ENCODE data around the gene PMEL.
"Not testable (repeated sequence)": the region's sequence is repeated elsewhere in the genome, so short reads cannot be mapped to it uniquely, and the experiment has no call there.

Gene PMEL

GRCh38 chr12:55982319-55982936 lies 16.6 kb upstream of the PMEL start:
- no peak for DNase-seq

DNA sequence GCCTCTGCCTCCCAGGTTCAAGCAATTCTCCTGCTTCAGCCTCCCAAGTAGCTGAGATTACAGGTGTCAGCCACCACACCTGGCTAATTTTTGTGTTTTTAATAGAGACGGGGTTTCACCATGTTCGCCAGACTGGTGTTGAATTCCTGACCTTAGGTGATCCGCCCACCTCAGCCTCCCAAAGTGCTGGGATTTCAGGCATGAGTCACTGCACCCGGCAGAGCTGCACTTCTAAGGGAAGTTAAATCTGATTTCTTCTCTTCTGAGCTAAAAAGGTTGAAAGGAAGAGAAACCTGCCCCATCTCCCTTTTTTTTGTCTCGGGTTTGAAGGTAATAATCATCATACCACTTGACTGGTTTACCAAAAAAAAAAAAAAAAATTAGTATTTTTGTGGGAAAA lies 16.0 kb upstream of the PMEL start:
- DNase-seq: not testable (repeated sequence)

DNA sequence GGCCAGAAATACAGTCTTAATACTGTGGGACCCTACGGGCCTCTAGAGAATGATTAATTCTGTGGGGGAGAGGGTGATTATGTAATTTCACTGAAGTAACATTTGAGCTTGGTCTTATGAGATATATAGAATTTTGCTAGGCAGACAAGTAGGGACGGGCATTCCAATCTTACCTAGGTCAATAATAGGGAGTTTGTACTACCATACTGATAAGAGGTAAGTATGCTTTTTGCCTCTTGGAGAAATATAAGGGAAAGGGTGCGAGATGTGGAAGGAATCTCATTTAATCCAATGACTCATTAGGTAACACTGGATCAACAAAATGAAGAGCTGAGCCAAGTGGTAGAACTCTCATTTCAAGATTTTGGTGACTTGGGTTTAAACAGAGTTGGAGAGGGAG lies 13.2 kb upstream of the PMEL start:
- DNase-seq: no peak

- DNase-seq: no peak
These were observed 12.6 kb upstream of the PMEL start for GRCh38 chr12:55978393-55978792.

DNA sequence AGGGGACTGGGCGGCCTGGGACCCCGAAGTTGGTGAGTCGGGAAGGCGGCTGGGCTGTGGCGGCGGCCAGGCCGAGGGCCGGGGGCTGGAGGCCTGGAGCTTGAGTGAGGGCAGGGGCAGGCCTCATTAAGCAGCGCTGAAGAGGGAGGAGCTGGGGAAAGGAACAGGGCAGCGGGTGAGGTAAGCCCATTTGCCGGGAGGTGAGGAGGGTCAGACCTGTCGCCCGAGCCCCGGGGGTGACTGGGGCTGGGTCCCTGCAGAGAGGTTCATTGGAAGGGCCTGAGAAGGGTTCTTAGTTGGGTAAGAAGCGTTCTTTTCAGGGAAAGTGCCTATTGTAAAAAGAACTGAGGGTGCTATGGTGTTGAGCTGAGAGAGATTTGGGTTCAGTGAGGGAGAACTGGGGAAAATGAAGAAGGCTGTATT lies 8.5 kb upstream of the PMEL start:
- DNase-seq: peak in 1 of 2 donors; percentile 47

DNA sequence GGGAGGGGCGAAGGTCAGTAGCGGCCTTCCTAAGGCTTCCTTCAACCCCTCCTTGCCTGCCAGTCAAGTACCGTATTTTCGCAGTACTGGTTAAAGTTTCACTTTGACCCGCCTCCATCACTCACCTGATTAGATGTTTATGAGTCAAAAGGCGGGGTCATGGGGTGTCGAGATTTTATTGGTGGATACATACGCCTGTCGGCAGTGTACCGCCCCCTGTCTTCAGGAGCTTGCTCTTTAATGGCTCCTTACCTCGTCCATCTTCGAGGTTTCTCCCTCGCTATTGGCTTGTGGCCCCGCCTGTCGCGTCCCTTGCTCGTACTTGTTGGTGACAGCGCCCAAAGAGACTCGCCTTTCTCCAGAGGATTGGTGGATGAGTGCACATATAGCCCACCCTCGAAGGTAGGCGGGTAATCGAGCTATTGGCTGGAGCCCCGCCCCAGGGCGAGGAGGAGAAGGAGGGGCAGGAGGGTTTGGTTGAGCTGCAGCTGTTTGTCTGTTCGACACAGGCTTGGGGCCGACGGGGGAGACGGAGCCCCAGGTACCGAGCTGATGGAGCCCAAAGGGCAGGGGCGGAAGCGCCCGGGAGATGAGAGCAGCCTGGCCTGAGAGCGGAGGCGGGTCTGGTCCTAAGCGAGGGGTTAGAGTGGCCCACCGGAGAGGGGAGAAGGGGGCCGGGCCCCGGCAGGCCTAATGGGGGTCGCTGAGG lies 7.9 kb upstream of the PMEL start, which contains the start of gene RAB5B:
TSS of gene RAB5B (plus strand) at position 480 of the 709 bp plus-strand sequence. CDS start 12,883 bp downstream, outside the sequence.
- DNase-seq: peak; percentile 96 to 98

DNA sequence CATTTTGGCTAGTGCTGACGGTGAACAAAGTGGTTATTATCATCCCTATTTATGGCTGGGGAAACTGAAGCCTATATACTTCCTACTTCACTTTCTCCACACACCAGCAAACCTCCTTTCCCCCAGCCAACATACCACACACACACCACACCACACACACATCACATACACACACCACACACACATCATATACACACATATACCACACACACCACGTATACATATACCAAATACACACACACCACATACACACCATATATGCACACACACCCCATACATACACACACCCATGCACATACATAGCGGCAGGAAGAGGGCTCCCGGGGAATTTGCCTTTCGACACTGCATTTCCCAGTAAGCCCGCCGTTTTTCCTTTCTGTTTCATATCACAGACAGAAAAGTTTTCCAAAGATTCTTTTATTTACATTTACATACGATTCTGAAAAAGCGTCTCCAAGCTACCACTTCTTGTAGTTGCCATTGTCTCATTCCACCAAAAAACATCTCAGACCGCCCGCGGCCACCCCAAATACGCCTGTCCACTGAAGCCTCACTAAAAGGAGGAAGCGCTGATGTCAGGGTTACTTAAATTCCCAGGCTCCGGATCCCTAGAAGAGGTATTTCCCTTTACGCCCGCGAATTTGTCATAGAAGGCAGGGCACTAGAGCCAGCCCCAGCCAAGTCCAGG lies 7.2 kb upstream of the PMEL start:
- DNase-seq: no peak

- DNase-seq: no peak
These were observed 6.6 kb upstream of the PMEL start for GRCh38 chr12:55972456-55972855.

GRCh38 chr12:55972042-55972441 lies 6.2 kb upstream of the PMEL start:
- no peak for DNase-seq

- no peak for DNase-seq
These were observed 4.9 kb upstream of the PMEL start for GRCh38 chr12:55970775-55971174.

GRCh38 chr12:55969356-55969755 lies 3.5 kb upstream of the PMEL start:
- no peak for DNase-seq

- peak; percentile 88 to 90 for DNase-seq
These were observed 803 bp upstream of the PMEL start, which contains the start of gene CDK2 for GRCh38 chr12:55966408-55967281. CDK2 (plus strand) TSS chr12:55966830; CDS start chr12:55967009, 179 bp downstream.

DNA sequence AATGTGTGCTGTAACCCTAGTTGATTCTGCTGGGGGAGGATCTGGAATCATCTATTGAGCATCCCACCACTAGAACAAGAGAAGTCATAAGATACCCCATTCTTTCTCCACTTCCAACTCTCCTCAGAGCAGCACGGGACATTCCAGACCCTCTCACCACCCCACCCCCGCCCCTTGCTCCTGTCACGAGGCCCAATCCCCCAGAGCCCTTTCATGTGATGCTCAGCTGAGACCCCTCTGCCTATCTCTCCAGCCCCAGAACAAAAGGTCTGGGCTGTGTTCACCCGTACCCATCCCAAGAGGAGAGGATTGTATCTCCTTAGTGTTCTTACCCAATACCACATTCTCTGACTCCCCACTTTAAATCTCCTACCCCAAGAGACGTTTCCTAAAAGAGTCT lies 602 bp downstream of the PMEL start:
- no peak for DNase-seq

DNA sequence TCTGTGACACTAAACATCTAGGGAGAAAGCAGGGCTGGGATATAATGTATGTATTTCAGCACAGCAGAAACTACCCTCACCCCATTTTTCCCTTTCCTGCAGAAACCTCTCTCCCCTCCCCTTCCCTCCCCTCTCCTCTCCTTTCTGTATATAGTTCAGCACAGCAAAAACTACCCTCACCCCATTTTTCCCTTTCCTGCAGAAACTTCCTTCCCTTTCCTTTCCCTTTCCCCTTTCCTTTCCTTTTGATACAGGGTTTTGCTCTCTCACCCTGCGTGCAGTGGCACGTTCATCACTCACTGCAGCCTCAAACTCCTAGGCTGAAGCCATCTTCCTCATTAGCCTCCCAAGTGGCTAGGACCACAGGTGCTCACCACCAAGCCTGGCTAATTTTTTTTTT lies 2.1 kb downstream of the PMEL start:
- DNase-seq: no peak

- no peak for DNase-seq
These were observed 8.6 kb downstream of the PMEL start for GRCh38 chr12:55957106-55957859.

DNA sequence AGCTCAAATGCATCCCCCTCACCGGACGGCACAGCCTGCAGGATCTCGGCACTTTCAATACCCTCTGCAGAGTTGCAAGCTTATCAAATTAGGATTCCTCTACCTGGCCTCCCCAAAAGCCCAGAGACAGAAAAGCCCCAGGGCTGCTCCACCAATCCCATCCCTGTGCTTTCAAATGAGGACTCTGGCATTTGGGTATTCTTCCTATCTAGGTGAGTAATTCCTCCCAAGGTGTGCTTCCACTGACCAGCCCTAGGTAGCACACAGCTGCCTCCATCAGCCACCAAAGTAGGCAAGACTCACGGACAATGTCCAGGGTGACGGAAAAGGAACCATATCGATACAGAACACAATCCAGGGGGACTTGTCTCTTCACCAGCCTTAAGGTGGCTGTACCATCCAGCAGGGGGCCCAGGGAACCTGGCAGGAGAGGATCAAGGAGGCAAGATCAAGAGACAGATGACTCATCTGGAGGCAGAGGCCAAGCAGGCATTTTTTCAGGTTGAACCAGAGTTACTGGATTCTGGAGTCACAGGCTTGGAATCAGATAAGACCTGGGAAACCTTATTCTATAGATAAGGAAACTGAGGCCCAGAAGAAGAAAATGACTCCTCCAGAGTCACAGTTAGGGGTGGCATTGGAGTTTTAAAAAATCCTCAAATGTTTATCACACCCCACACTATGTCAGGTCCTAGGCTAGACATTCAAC lies 9.9 kb downstream of the PMEL start:
- DNase-seq: peak; percentile 44 to 54

DNA sequence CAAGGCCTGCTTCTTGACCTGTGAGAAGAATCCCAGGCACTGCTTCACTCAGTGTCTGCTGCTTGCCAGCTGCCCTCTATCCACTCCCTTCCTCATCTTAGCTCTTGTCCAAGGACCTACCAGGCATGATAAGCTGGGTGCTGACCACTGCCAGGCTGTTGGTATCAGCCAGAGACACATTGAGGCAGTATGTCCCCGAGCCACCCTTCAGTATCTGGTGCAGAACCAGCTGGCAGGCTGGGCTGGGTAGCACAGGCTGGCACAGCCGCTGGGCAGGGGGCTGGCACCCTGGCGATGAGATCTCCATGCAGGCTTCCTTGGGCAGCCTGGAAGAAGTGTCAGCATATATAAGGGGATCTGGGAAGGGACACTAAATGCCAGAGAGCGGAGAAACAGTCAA lies 10.5 kb downstream of the PMEL start:
- DNase-seq: no peak

DNA sequence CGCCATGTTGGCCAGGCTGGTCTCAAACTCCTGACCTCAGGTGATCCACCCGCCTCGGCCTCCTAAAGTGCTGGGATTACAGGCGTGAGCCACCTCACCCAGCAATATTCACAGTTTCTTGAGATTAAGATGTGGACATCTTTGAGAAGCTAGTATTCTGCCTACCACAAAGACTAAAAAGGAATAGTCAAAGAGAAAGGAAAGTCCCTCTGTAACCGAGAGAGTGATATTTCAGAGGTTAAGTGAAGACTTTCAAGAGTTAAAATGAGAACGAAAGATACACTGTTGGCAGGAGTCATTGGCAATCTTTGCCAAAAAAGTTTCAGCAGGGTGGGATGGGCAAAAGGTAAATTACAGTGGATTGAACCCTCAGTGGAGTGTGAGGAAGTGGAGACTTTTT lies 19.3 kb downstream of the PMEL start:
- DNase-seq: no peak

DNA sequence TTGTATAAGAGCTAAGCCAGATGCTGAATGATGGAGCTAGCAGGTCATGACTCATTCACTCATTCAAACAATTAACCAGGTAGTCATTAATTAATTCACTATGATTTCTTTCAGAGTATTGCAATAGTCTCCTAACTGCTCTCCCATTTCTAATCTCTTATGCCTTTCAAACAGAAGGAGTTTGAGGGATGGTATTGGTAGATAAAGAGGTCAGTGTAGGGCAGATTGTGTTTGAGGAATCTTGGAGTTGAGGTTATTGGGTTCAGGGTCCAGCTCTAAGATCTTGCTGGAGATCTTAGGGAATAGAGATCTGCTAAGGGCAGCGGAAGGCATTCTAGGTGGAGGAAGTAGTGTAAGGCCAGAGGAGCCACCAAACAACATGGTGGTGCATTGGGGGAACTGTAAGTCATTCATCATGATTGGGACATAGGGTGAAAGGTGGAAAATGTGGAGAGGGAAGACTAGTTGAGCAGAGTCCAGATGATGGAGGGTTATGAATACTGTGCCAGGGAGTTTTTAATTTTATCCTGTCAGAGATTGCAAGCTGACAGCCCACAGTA lies 23.2 kb downstream of the PMEL start:
- DNase-seq: no peak

DNA sequence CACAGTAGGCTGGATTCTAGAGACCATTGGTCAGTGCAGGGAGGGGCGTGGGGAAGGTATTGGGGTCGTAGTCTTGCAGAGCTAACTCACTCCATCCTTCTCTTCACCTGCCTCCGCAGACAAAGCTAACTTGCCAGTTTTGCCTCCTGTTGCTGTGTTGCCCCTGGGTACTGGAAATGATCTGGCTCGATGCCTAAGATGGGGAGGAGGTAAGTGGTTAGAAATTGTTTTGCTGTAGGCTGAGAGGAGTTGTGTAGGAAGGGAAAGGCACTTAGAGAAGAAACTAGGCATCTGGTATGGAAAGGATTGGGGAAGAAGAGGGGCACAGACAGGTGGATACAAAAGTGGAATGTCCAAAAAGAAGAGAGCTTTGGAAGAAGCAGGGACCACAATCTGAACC lies 23.8 kb downstream of the PMEL start:
- no peak for DNase-seq

DNA sequence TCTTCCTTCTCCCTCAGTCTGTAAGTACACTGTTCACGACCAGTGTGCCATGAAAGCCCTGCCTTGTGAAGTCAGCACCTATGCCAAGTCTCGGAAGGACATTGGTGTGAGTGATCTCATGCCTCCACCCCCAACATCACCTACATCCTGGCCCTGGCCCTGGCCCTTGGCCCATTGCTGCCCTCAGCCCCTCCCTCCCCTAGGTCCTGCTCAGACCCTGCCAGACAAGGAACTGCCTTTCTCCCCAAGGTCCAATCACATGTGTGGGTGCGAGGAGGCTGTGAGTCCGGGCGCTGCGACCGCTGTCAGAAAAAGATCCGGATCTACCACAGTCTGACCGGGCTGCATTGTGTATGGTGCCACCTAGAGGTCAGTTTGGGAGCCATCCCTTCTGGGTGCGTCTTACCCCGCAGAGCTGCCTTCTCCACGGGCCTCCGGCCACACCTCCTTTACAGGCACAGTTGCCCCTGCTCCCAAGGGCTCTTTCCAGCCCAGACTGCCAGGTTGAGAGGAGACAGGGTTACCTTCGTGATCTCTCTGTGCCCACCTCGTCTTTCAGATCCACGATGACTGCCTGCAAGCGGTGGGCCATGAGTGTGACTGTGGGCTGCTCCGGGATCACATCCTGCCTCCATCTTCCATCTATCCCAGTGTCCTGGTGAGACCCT lies 25.6 kb downstream of the PMEL start:
- peak; percentile 78 to 86 for DNase-seq
